ENCODE results near the gene TRHDE.

GRCh38 chr12:72692338-72692737 lies 420.2 kb downstream of the TRHDE start:
- TF ChIP-seq POLR2AphosphoS5 (IDR thresholded peaks at IDR 0.05; ENCODE audit: low read depth, low read length) = no peak
- TF ChIP-seq CTCF (IDR thresholded peaks at IDR 0.05) = no peak
- TF ChIP-seq TCF7L2 (IDR thresholded peaks at IDR 0.05; ENCODE audit: low read depth, low read length) = no peak
- no peak for TF ChIP-seq SIN3A (IDR thresholded peaks at IDR 0.05; ENCODE audit: borderline replicate concordance, insufficient read depth, low read depth, low read length)
- no peak for TF ChIP-seq REST (IDR thresholded peaks at IDR 0.05; ENCODE audit: insufficient read depth in 1 of 2, low read depth in 2 of 2, low read length in 1 of 2)

All from Panc1 (cell line).